ENCODE data around the gene KCNQ1OT1. TPM values are rescaled to one million over a fixed set of nuclear protein-coding genes. Genes with fewer than 3 reads are reported as not detected.

The KCNQ1OT1 gene
- total and polyA plus RNA-seq, 4 donors: 0.05 to 4.9 (median 0.61) TPM

GRCh38 chr11:2566223-2567025 lies 133.4 kb downstream of the KCNQ1OT1 start:
- no peak for DNase-seq (ENCODE audit: low spot score)
- H3K27ac ChIP-seq (ENCODE audit: low read depth in 1 of 2, low read length in 2 of 2): no peak overlapping the region
- no peaks in the 10 kb centered on the region for H3K27me3 ChIP-seq (ENCODE audit: control insufficient read depth in 4 of 4, insufficient read depth in 4 of 4, low read length in 3 of 4)
- H3K4me3 ChIP-seq (ENCODE audit: low read depth in 1 of 3, low read length in 3 of 3): no peak overlapping the region
- no peaks in the 10 kb centered on the region for H3K4me1 ChIP-seq (ENCODE audit: control insufficient read depth in 4 of 4, insufficient read depth in 4 of 4, low read length in 3 of 4)
- no peaks in the 10 kb centered on the region for H3K9me3 ChIP-seq (ENCODE audit: control insufficient read depth in 4 of 4, low read length in 3 of 4)
- WGBS: 89% methylated on average over 16 of the region's 16 CpGs
- no peaks in the 10 kb centered on the region for H3K36me3 ChIP-seq (ENCODE audit: control insufficient read depth in 4 of 4, insufficient read depth in 3 of 4, low read depth in 1 of 4, low read length in 3 of 4)
- TF ChIP-seq GABPA (IDR thresholded peaks at IDR 0.05 in 1 of 2, conservative IDR thresholded peaks at IDR 0.05 in 1 of 2): no peak
- no peak for TF ChIP-seq YY1 (IDR thresholded peaks at IDR 0.05)
- no peak for TF ChIP-seq RXRA (IDR thresholded peaks at IDR 0.05)
- no peak overlapping the region for H3K9ac ChIP-seq (ENCODE audit: low read depth in 1 of 2, low read length in 2 of 2)

DNA sequence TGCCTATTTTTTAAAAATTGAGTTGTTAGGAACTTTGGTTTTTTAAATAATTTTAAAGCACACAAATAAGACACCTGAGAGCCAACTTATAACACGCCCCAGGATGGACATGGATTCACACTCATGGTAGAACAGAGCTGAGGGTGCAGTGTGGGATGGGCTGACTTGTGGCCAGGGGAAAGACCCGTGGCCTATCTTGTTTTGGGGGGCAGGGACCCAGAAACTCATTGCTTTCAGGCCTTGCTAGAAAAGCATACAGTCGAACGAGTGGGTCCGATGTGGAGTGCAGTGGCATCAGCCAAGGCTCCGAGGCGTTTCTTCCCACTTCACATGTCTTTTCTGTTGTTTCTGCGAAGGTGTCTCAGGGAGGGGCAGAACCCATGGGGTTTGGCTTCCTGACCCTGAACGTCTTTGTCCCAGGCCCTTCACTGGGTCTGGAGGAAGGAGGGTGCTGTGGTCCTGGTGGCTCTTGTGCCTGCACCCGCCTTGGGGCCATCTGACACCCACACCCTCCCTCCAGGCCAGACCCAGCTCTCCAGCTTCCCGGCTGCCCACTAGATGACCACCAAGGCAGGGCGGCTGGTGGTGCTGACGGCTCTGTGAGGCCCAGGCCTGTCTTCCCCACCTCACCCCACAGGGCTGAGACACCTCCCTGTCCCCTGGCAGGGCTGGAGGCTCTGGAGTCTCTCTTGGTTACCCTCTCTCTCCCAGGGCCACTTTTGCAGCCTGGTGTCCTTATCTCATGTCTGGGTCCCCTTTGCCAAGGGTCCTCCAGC lies 134.2 kb downstream of the KCNQ1OT1 start:
- DNase-seq (ENCODE audit: low spot score): no peak
- Histone ChIP-seq H3K9me3 (ENCODE audit: control insufficient read depth in 4 of 4, low read length in 3 of 4) (no peaks in the 10 kb centered on the region), H3K4me1 (ENCODE audit: control insufficient read depth in 4 of 4, insufficient read depth in 4 of 4, low read length in 3 of 4) (no peaks in the 10 kb centered on the region), H3K27ac (ENCODE audit: low read depth in 1 of 2, low read length in 2 of 2) (no peak overlapping the region), H3K4me3 (ENCODE audit: low read depth in 1 of 3, low read length in 3 of 3) (no peak overlapping the region), H3K36me3 (ENCODE audit: control insufficient read depth in 4 of 4, insufficient read depth in 3 of 4, low read depth in 1 of 4, low read length in 3 of 4) (no peaks in the 10 kb centered on the region), H3K27me3 (ENCODE audit: control insufficient read depth in 4 of 4, insufficient read depth in 4 of 4, low read length in 3 of 4) (no peaks in the 10 kb centered on the region), H3K9ac (ENCODE audit: low read depth in 1 of 2, low read length in 2 of 2) (no peak overlapping the region)
- no peak for TF ChIP-seq YY1 (IDR thresholded peaks at IDR 0.05)
- TF ChIP-seq HNF4A (conservative IDR thresholded peaks at IDR 0.05): no peak
- no peak for TF ChIP-seq FOXA2 (IDR thresholded peaks at IDR 0.05)
- TF ChIP-seq GABPA (IDR thresholded peaks at IDR 0.05 in 1 of 2, conservative IDR thresholded peaks at IDR 0.05 in 1 of 2): no peak
- TF ChIP-seq, protein P1, sequence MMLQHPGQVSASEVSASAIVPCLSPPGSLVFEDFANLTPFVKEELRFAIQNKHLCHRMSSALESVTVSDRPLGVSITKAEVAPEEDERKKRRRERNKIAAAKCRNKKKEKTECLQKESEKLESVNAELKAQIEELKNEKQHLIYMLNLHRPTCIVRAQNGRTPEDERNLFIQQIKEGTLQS (IDR thresholded peaks at IDR 0.05): no peak
- TF ChIP-seq RXRA (IDR thresholded peaks at IDR 0.05): no peak
- no peak for TF ChIP-seq CTCF (IDR thresholded peaks at IDR 0.05; ENCODE audit: low read depth, low read length, missing input control)
- 95% methylated on average over 13 of the region's 13 CpGs for WGBS

- Histone ChIP-seq H3K4me3 (ENCODE audit: low read depth in 1 of 3, low read length in 3 of 3) (no peak overlapping the region), H3K36me3 (ENCODE audit: control insufficient read depth in 4 of 4, insufficient read depth in 3 of 4, low read depth in 1 of 4, low read length in 3 of 4) (no peaks in the 10 kb centered on the region), H3K27me3 (ENCODE audit: control insufficient read depth in 4 of 4, insufficient read depth in 4 of 4, low read length in 3 of 4) (no peaks in the 10 kb centered on the region), H3K9me3 (ENCODE audit: control insufficient read depth in 4 of 4, low read length in 3 of 4) (no peaks in the 10 kb centered on the region), H3K27ac (ENCODE audit: low read depth in 1 of 2, low read length in 2 of 2) (no peak overlapping the region), H3K4me1 (ENCODE audit: control insufficient read depth in 4 of 4, insufficient read depth in 4 of 4, low read length in 3 of 4) (no peaks in the 10 kb centered on the region), H3K9ac (ENCODE audit: low read depth in 1 of 2, low read length in 2 of 2) (no peak overlapping the region)
- DNase-seq (ENCODE audit: low spot score): no peak
- WGBS: 91% methylated on average over 16 of the region's 16 CpGs
- no peak for TF ChIP-seq YY1 (IDR thresholded peaks at IDR 0.05)
- TF ChIP-seq GABPA (IDR thresholded peaks at IDR 0.05 in 1 of 2, conservative IDR thresholded peaks at IDR 0.05 in 1 of 2): no peak
- no peak for TF ChIP-seq SP1 (IDR thresholded peaks at IDR 0.05)
- TF ChIP-seq, protein P1 (IDR thresholded peaks at IDR 0.05): no peak
- TF ChIP-seq NR2F2 (IDR thresholded peaks at IDR 0.05): no peak
- TF ChIP-seq HNF4G (IDR thresholded peaks at IDR 0.05): no peak
- TF ChIP-seq ZBTB33 (IDR thresholded peaks at IDR 0.05): no peak
- no peak for TF ChIP-seq EGR1 (IDR thresholded peaks at IDR 0.05; ENCODE audit: low read depth in 2 of 2)
- TF ChIP-seq RXRA (IDR thresholded peaks at IDR 0.05): no peak
- no peak for TF ChIP-seq HNF4A (conservative IDR thresholded peaks at IDR 0.05)
- no peak for TF ChIP-seq MAX (IDR thresholded peaks at IDR 0.05)
- no peak for TF ChIP-seq FOXA2 (IDR thresholded peaks at IDR 0.05)
- no peak for TF ChIP-seq CTCF (IDR thresholded peaks at IDR 0.05; ENCODE audit: low read depth, low read length, missing input control)
- no peak for TF ChIP-seq FOXA1 (IDR thresholded peaks at IDR 0.05)
Observed at GRCh38 chr11:2564588-2565425, 135.0 kb downstream of the KCNQ1OT1 start.
